IMR-90 (cell line): ENCODE data around the gene DIP2C. TPM values are rescaled to one million over a fixed set of nuclear protein-coding genes. Genes with fewer than 3 reads are reported as not detected.

Source experiments
- ATAC-seq: fragments of 200-7000 bp; cut with Tn5 transposase; 2 replicates; pipeline ENCODE4 v1.9.1; 2020; ENCODE audit warnings: low read depth, mild to moderate bottlenecking, moderate library complexity
- BruUV-seq: library from RNA; stranded (reverse); fragments of 400-500 nt; replicated peaks from 2 replicates; lab custom pipeline; 2021; lab: Mats Ljungman, UMichigan
- CTCF ChIA-PET: fragments of 300-600 bp; formaldehyde crosslinking; extraction: SDS; loops from one replicate; lab custom pipeline; 2021; ENCODE audit warnings: antibody characterized with exemption; lab: Yijun Ruan, JAX
- POLR2A ChIA-PET: fragments of 300-600 bp; sonication (Branson Sonifier 250); formaldehyde crosslinking; loops from one replicate; lab custom pipeline; 2022; ENCODE audit warnings: antibody characterized with exemption; ENCODE audit not compliant: unreplicated experiment; lab: Charles Lee
- DNase-seq: peaks from one replicate; pipeline ENCODE4 v3.0.0; 2013
- H2AFZ ChIP-seq: replicated peaks from 2 replicates; pipeline ENCODE3; 2013; ENCODE audit warnings: low read length, mild to moderate bottlenecking; ENCODE audit not compliant: poor library complexity
- H2AK5ac ChIP-seq: 2 replicates; pipeline ENCODE4 v1.6.1; 2013; ENCODE audit warnings: low read depth, low read length, inconsistent platforms
- H2AK9ac ChIP-seq: replicated peaks from 2 replicates; pipeline ENCODE3; 2013; ENCODE audit warnings: mild to moderate bottlenecking, low read depth, low read length, moderate library complexity; ENCODE audit not compliant: poor library complexity
- H2BK120ac ChIP-seq: 2 replicates; pipeline ENCODE4 v1.6.1; 2013; ENCODE audit warnings: low read depth, low read length, inconsistent platforms
- H2BK15ac ChIP-seq: 3 replicates; pipeline ENCODE4 v1.6.1; 2013; ENCODE audit warnings: low read depth, low read length, inconsistent platforms
- H2BK20ac ChIP-seq: 2 replicates; pipeline ENCODE4 v1.6.1; 2013; ENCODE audit warnings: low read depth, mild to moderate bottlenecking, inconsistent platforms, low read length, moderate library complexity
- H2BK5ac ChIP-seq: 2 replicates; pipeline ENCODE4 v1.6.1; 2013; ENCODE audit warnings: mild to moderate bottlenecking, low read depth, low read length, inconsistent platforms; ENCODE audit not compliant: poor library complexity, severe bottlenecking
- H3K14ac ChIP-seq: replicated peaks from 2 replicates; pipeline ENCODE4 v1.6.1; 2013; ENCODE audit warnings: low read depth, low read length, inconsistent platforms
- H3K18ac ChIP-seq: 2 replicates; pipeline ENCODE4 v1.6.1; 2013; ENCODE audit warnings: low read depth, low read length, control low read depth
- H3K23ac ChIP-seq: 2 replicates; pipeline ENCODE4 v1.6.1; 2013; ENCODE audit warnings: low read depth, low read length, inconsistent platforms
- H3K27ac ChIP-seq: 2 replicates; pipeline ENCODE4 v1.5.1; 2013; ENCODE audit warnings: mild to moderate bottlenecking, control low read depth, low read length; ENCODE audit not compliant: insufficient read depth
- H3K27me3 ChIP-seq: 2 replicates; pipeline ENCODE4 v1.6.1; 2013; ENCODE audit warnings: low read length; ENCODE audit not compliant: control insufficient read depth, insufficient read depth
- H3K36me3 ChIP-seq: 2 replicates; pipeline ENCODE4 v1.6.1; 2013; ENCODE audit warnings: low read length, mixed read lengths; ENCODE audit not compliant: control insufficient read depth, insufficient read depth
- H3K4ac ChIP-seq: 2 replicates; pipeline ENCODE4 v1.6.1; 2013; ENCODE audit warnings: low read depth, low read length, inconsistent platforms
- H3K4me1 ChIP-seq: 2 replicates; pipeline ENCODE4 v1.6.1; 2013; ENCODE audit warnings: low read length, mixed read lengths; ENCODE audit not compliant: control insufficient read depth, insufficient read depth
- H3K4me2 ChIP-seq: 2 replicates; pipeline ENCODE4 v1.6.1; 2013; ENCODE audit warnings: low read depth, mild to moderate bottlenecking, control low read depth, low read length, moderate library complexity
- H3K4me3 ChIP-seq: 2 replicates; pipeline ENCODE4 v1.5.1; 2013; ENCODE audit warnings: low read depth, mild to moderate bottlenecking, control low read depth, low read length, moderate library complexity; ENCODE audit not compliant: insufficient read depth
- H3K56ac ChIP-seq: 2 replicates; pipeline ENCODE4 v1.6.1; 2013; ENCODE audit warnings: low read length, inconsistent platforms; ENCODE audit not compliant: insufficient read depth; ENCODE audit errors: extremely low read depth
- H3K79me1 ChIP-seq, 2 experiments: 2 replicates each; pipeline ENCODE4 v1.6.1; 2013; ENCODE audit warnings: low read length in 2 of 2, inconsistent platforms in 1 of 2, low read depth in 1 of 2
- H3K9ac ChIP-seq: 2 replicates; pipeline ENCODE4 v1.6.1; 2013; ENCODE audit warnings: low read depth, low read length, control low read depth
- H3K9me1 ChIP-seq: 2 replicates; pipeline ENCODE4 v1.6.1; 2013; ENCODE audit warnings: low read length, inconsistent platforms; ENCODE audit not compliant: insufficient read depth
- H3K9me3 ChIP-seq: 2 replicates; pipeline ENCODE4 v1.6.1; 2013; ENCODE audit warnings: low read length; ENCODE audit not compliant: control insufficient read depth, insufficient read depth
- H4K20me1 ChIP-seq: 2 replicates; pipeline ENCODE4 v1.6.1; 2013; ENCODE audit warnings: low read length, inconsistent platforms; ENCODE audit not compliant: insufficient read depth
- H4K5ac ChIP-seq: 2 replicates; pipeline ENCODE4 v1.6.1; 2013; ENCODE audit warnings: mild to moderate bottlenecking, low read depth, low read length, control low read depth
- H4K8ac ChIP-seq, 2 experiments: 2 replicates each; pipeline ENCODE4 v1.6.1; 2013; ENCODE audit warnings: low read depth in 2 of 2, low read length in 2 of 2, control low read depth in 1 of 2, inconsistent platforms in 1 of 2
- H4K91ac ChIP-seq: 2 replicates; pipeline ENCODE4 v1.6.1; 2013; ENCODE audit warnings: low read depth, low read length, inconsistent platforms; ENCODE audit not compliant: insufficient read depth
- BHLHE40 ChIP-seq: fragments of 150-350 bp; IDR thresholded peaks from 2 replicates; pipeline ENCODE4 v1.6.1; 2016; ENCODE audit warnings: mild to moderate bottlenecking, low read depth, low read length
- CEBPB ChIP-seq: IDR thresholded peaks from 2 replicates; pipeline ENCODE4 v1.6.1; 2012; ENCODE audit warnings: low read depth, low read length, improper control_type of control experiment
- CHD1 ChIP-seq: IDR thresholded peaks from 2 replicates; pipeline ENCODE4 v1.6.1; 2012; ENCODE audit warnings: low read depth, low read length, improper control_type of control experiment
- FOS ChIP-seq: fragments of 150-350 bp; IDR thresholded peaks from 2 replicates; pipeline ENCODE4 v1.6.1; 2016; ENCODE audit warnings: low read depth, low read length
- MAFK ChIP-seq: IDR thresholded peaks from 2 replicates; pipeline ENCODE4 v1.6.1; 2012; ENCODE audit warnings: low read depth, low read length, improper control_type of control experiment
- MAZ ChIP-seq: IDR thresholded peaks from 2 replicates; pipeline ENCODE4 v1.6.1; 2012; ENCODE audit warnings: low read depth, mild to moderate bottlenecking, low read length, improper control_type of control experiment, moderate library complexity, borderline replicate concordance
- NFE2L2 ChIP-seq: fragments of 150-350 bp; IDR thresholded peaks from 2 replicates; pipeline ENCODE4 v1.6.1; 2016; ENCODE audit warnings: low read depth, mild to moderate bottlenecking, low read length
- RAD21 ChIP-seq: IDR thresholded peaks from 2 replicates; pipeline ENCODE4 v1.6.1; 2012; ENCODE audit warnings: low read length, improper control_type of control experiment
- RCOR1 ChIP-seq: IDR thresholded peaks from 2 replicates; pipeline ENCODE4 v1.6.1; 2012; ENCODE audit warnings: mild to moderate bottlenecking, low read length, improper control_type of control experiment; ENCODE audit not compliant: insufficient replicate concordance
- RFX5 ChIP-seq: IDR thresholded peaks from 2 replicates; pipeline ENCODE4 v1.8.0; 2012; ENCODE audit warnings: low read depth, mild to moderate bottlenecking, low read length, moderate library complexity
- WGBS, 2 experiments: methylation state at CpG; one replicate each; pipeline versions ENCODE4 v1.1.5 to v1.1.7; 2013; ENCODE audit warnings: missing lambda C conversion rate in 2 of 2; ENCODE audit not compliant: insufficient read length in 1 of 2; ENCODE audit errors: extremely low coverage in 2 of 2; 5-methylcytosine and 5-hydroxymethylcytosine counted together
- dilution Hi-C: fragments of 300-500 bp; cut with HindIII; formaldehyde crosslinking; loops from one replicate; pipeline ENCODE4 v1.14.3; 2018; ENCODE audit warnings: low sequenced_read_pairs; ENCODE audit not compliant: unreplicated experiment
- in situ Hi-C: fragments of 300-500 bp; cut with MboI; formaldehyde crosslinking; loops from 3 replicates; pipeline ENCODE4 v1.14.3; 2019; ENCODE audit warnings: low sequenced_read_pairs, inconsistent platforms, mixed read lengths
- intact Hi-C: fragments of 100-400 bp; cut with micrococcal nuclease; formaldehyde crosslinking; loops from 2 replicates; pipeline ENCODE4 v1.10.0; 2022
- polyA plus RNA-seq, 3 experiments: library from polyadenylated mRNA; depleted of rRNA; stranded (reverse); fragments of >200 nt; gene quantifications; 2 replicates each; pipeline ENCODE4 v1.2.3, GENCODE V29; 2012; ENCODE audit warnings: low replicate concordance in 1 of 3
- total RNA-seq: library from RNA; depleted of rRNA; stranded (reverse); fragments of >200 nt; gene quantifications from 2 replicates; pipeline ENCODE4 v1.2.3, GENCODE V29; 2012
- TF ChIP-seq, protein P1 (sequence below): fragments of 150-350 bp; IDR thresholded peaks from 2 replicates; pipeline ENCODE4 v1.6.1; 2016; ENCODE audit warnings: low read depth, mild to moderate bottlenecking, low read length, moderate library complexity, borderline replicate concordance
- TF ChIP-seq, protein P2 (sequence below): conservative IDR thresholded peaks from 2 replicates; pipeline ENCODE4 v1.5.1; 2012; ENCODE audit warnings: mild to moderate bottlenecking, low read depth, low read length, improper control_type of control experiment

The DIP2C gene
- total and polyA plus RNA-seq, 2 of the 4 experiments (the other 2 are of a cell fraction): 8.6 to 17.3 TPM

DNA sequence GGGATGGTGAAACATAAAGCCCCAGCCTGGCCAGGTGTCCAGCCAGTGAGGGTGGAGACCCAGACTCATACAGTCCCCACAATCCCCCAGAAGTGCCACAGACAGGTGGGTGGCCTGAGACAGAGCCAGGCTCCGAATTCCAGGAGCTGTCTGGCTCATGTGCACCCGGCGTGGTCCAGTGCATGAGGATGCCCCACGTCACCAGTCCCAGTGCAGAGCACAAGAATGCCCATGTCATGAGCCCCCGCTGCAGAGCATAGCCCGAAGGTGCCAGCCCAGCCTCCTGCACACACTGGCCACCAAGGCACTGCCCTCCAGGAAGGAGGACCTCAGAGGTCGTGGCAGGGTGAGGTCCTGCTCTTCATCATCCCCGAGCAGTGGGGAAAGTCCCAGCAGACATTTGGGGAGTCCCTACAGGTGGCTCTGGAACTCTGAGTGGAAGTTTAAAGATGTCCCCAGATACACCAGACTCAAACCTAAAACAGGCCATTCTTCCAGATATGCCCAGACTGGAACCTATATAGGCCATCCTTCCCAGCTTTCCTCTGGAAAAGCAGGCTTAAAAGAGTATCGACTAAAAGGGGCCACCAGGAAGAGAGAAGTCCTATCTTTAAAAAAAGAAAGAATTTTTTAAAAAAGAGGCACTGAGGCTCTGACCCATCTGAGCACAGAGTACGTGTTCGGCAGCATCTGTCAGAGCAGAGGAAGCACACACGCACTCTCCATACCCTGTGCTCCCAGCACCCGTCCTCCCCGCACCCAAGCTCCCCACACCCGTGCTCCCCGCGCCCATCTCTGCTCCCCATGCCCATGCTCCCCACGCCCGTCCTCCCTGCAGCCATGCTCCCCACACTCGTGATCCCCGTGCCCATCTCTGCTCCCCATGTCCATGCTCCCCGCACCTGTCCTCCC, 11.5 kb downstream of the DIP2C start:
- WGBS, 2 experiments: 93% methylated on average over 11 of the region's 22 CpGs; no CpG with 5 or more reads in 1 of the 2 experiments
- no peak overlapping the region for H3K56ac ChIP-seq
- intact Hi-C loops: no loop called here

More for the DNA sequence above, 11.5 kb downstream of the DIP2C start:
- peak overlapping the region; percentile 23; the same call in 1 of the 2 replicates for H2AK5ac ChIP-seq
- ChIA-PET CTCF (no interaction called here), POLR2A (no interaction called here)
- H3K18ac ChIP-seq: no peak overlapping the region
- ATAC-seq: no peak
- no peak overlapping the region for H3K14ac ChIP-seq
- H4K91ac ChIP-seq: no peak overlapping the region
- peaks cover 69% of the 10 kb centered on the region for H4K20me1 ChIP-seq
- H2AK9ac ChIP-seq: no peak overlapping the region
- dilution Hi-C loops: no loop called here
- no peak overlapping the region for H2BK120ac ChIP-seq
- TF ChIP-seq MAFK (no peak), MAZ (no peak), CEBPB (no peak), BHLHE40 (no peak), RFX5 (no peak), CHD1 (no peak), RAD21 (no peak), NFE2L2 (no peak), RCOR1 (no peak), FOS (no peak)
- TF ChIP-seq, protein P1, sequence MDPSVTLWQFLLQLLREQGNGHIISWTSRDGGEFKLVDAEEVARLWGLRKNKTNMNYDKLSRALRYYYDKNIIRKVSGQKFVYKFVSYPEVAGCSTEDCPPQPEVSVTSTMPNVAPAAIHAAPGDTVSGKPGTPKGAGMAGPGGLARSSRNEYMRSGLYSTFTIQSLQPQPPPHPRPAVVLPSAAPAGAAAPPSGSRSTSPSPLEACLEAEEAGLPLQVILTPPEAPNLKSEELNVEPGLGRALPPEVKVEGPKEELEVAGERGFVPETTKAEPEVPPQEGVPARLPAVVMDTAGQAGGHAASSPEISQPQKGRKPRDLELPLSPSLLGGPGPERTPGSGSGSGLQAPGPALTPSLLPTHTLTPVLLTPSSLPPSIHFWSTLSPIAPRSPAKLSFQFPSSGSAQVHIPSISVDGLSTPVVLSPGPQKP: no peak
- TF ChIP-seq, protein P2, sequence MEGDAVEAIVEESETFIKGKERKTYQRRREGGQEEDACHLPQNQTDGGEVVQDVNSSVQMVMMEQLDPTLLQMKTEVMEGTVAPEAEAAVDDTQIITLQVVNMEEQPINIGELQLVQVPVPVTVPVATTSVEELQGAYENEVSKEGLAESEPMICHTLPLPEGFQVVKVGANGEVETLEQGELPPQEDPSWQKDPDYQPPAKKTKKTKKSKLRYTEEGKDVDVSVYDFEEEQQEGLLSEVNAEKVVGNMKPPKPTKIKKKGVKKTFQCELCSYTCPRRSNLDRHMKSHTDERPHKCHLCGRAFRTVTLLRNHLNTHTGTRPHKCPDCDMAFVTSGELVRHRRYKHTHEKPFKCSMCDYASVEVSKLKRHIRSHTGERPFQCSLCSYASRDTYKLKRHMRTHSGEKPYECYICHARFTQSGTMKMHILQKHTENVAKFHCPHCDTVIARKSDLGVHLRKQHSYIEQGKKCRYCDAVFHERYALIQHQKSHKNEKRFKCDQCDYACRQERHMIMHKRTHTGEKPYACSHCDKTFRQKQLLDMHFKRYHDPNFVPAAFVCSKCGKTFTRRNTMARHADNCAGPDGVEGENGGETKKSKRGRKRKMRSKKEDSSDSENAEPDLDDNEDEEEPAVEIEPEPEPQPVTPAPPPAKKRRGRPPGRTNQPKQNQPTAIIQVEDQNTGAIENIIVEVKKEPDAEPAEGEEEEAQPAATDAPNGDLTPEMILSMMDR: no peak
- peaks cover 16 to 70% of the 10 kb centered on the region in 2 experiments; a peak in 3 of 4 replicates for H3K79me1 ChIP-seq
- no peak overlapping the region for H4K8ac ChIP-seq
- no peak overlapping the region for H3K4ac ChIP-seq
- DNase-seq: no peak
- H2BK5ac ChIP-seq: no peak overlapping the region
- H3K4me1 ChIP-seq: peaks cover 19% of the 10 kb centered on the region
- H3K9me1 ChIP-seq: peaks cover 22% of the 10 kb centered on the region
- H2BK20ac ChIP-seq: no peak overlapping the region
- no peaks in the 10 kb centered on the region for H3K9me3 ChIP-seq
- 0 out of 2 replicates have a peak, but pooled peaks cover 2% of the 10 kb centered on the region for H3K36me3 ChIP-seq
- no peak overlapping the region for H3K4me3 ChIP-seq
- H2BK15ac ChIP-seq: no peak overlapping the region
- no peak overlapping the region for H4K5ac ChIP-seq
- H3K27me3 ChIP-seq: no peaks in the 10 kb centered on the region
- BruUV-seq: no TSS peak
- H3K9ac ChIP-seq: no peak overlapping the region
- no peak overlapping the region for H2AFZ ChIP-seq
- no peak overlapping the region for H3K23ac ChIP-seq
- H3K4me2 ChIP-seq: no peak overlapping the region
- no peak overlapping the region for H3K27ac ChIP-seq
- in situ Hi-C loops: loop anchor here (25.0 kb wide), 1 partner anchor 166 kb away; no protein-coding TSS in a partner anchor
